GM23338 (cell line): ENCODE data around the gene IPCEF1. TPM values are rescaled to one million over a fixed set of nuclear protein-coding genes. Genes with fewer than 3 reads are reported as not detected.

Experiments
- ATAC-seq: fragments of 200-7000 bp; cut with Tn5 transposase; 3 replicates; pipeline ENCODE4 v1.9.1; 2020
- DNase-seq: peaks from one replicate; pipeline ENCODE4 v3.0.0-alpha.2; 2015; ENCODE audit warnings: low spot score
- H2AFZ ChIP-seq: fragments of 200-600 bp; sonication (generic); 2 replicates; pipeline ENCODE4 v1.8.0; 2016; ENCODE audit warnings: antibody characterized with exemption, mild to moderate bottlenecking, moderate library complexity
- H3F3A ChIP-seq: fragments of 200-600 bp; sonication (generic); replicated peaks from 2 replicates; pipeline ENCODE4 v1.8.0; 2017; ENCODE audit warnings: antibody characterized with exemption, mixed run types, low read depth
- H3K27ac ChIP-seq: fragments of 200-600 bp; sonication (generic); 2 replicates; pipeline ENCODE4 v1.6.1; 2016; ENCODE audit warnings: low read depth
- H3K27me3 ChIP-seq: fragments of 200-600 bp; sonication (generic); 2 replicates; pipeline ENCODE4 v1.8.0; 2016; ENCODE audit warnings: mild to moderate bottlenecking, mixed run types, moderate library complexity; ENCODE audit not compliant: insufficient read depth
- H3K36me3 ChIP-seq: fragments of 200-600 bp; sonication (generic); 2 replicates; pipeline ENCODE4 v1.8.0; 2016; ENCODE audit warnings: mild to moderate bottlenecking; ENCODE audit not compliant: insufficient read depth
- H3K4me1 ChIP-seq: fragments of 200-600 bp; sonication (generic); 2 replicates; pipeline ENCODE4 v1.8.0; 2016; ENCODE audit warnings: mild to moderate bottlenecking, moderate library complexity; ENCODE audit not compliant: insufficient read depth
- H3K4me2 ChIP-seq: fragments of 200-600 bp; sonication (generic); 2 replicates; pipeline ENCODE4 v1.7.1; 2017; ENCODE audit warnings: mixed run types
- H3K4me3 ChIP-seq: fragments of 200-600 bp; sonication (generic); 2 replicates; pipeline ENCODE4 v1.6.1; 2016; ENCODE audit warnings: mixed run types
- H3K79me2 ChIP-seq: fragments of 200-600 bp; sonication (generic); replicated peaks from 2 replicates; pipeline ENCODE4 v1.8.0; 2017; ENCODE audit warnings: mild to moderate bottlenecking; ENCODE audit not compliant: insufficient read depth
- H3K9me2 ChIP-seq: fragments of 200-600 bp; sonication (generic); 2 replicates; pipeline ENCODE4 v1.8.0; 2017; ENCODE audit not compliant: insufficient read depth
- H4K20me1 ChIP-seq: fragments of 200-600 bp; sonication (generic); replicated peaks from 2 replicates; pipeline ENCODE4 v1.8.0; 2017; ENCODE audit warnings: mild to moderate bottlenecking; ENCODE audit not compliant: insufficient read depth
- H3K27ac Mint-ChIP-seq: 2 replicates; pipeline ENCODE4 v1.8.0; 2020; ENCODE audit warnings: inconsistent platforms, mild to moderate bottlenecking, moderate library complexity, mixed read lengths
- H3K27me3 Mint-ChIP-seq: 3 replicates; pipeline ENCODE4 v1.8.0; 2022; ENCODE audit warnings: low read depth, mild to moderate bottlenecking, moderate library complexity, mixed read lengths, inconsistent platforms; ENCODE audit not compliant: insufficient read depth, poor library complexity
- H3K36me3 Mint-ChIP-seq: 3 replicates; pipeline ENCODE4 v1.8.0; 2021; ENCODE audit warnings: low read depth, mild to moderate bottlenecking, inconsistent platforms, moderate library complexity, mixed read lengths
- H3K4me1 Mint-ChIP-seq: 3 replicates; pipeline ENCODE4 v1.8.0; 2020; ENCODE audit warnings: mild to moderate bottlenecking, inconsistent platforms, mixed read lengths
- H3K4me3 Mint-ChIP-seq: 3 replicates; pipeline ENCODE4 v1.8.0; 2021; ENCODE audit warnings: moderate library complexity, mild to moderate bottlenecking, inconsistent platforms, mixed read lengths
- H3K9me3 Mint-ChIP-seq: 3 replicates; pipeline ENCODE4 v1.8.0; 2020; ENCODE audit warnings: moderate library complexity, mild to moderate bottlenecking, inconsistent platforms, mixed read lengths
- CREB1 ChIP-seq: fragments of 250-450 bp; sonication (Bioruptor Pico); IDR thresholded peaks from 2 replicates; pipeline ENCODE4 v1.5.0; 2020; ENCODE audit warnings: low read depth, mild to moderate bottlenecking, moderate library complexity
- EZH2 ChIP-seq: fragments of 200-600 bp; sonication (generic); IDR thresholded peaks from one replicate; pipeline ENCODE4 v1.8.0; 2017; ENCODE audit warnings: antibody characterized with exemption, mild to moderate bottlenecking, low read depth; ENCODE audit not compliant: unreplicated experiment
- EZH2phosphoT487 ChIP-seq: fragments of 200-600 bp; sonication (generic); IDR thresholded peaks from one replicate; pipeline ENCODE4 v1.8.1; 2018; ENCODE audit warnings: antibody characterized with exemption; ENCODE audit not compliant: unreplicated experiment
- JUNB ChIP-seq: IDR thresholded peaks from one replicate; pipeline ENCODE4 v1.6.1; 2016; ENCODE audit warnings: antibody characterized with exemption; ENCODE audit not compliant: unreplicated experiment
- NANOG ChIP-seq: IDR thresholded peaks from 2 replicates; pipeline ENCODE4 v1.6.1; 2016; ENCODE audit warnings: antibody characterized with exemption, borderline replicate concordance
- POLR2AphosphoS5 ChIP-seq: IDR thresholded peaks from 2 replicates; pipeline ENCODE4 v1.6.1; 2016; ENCODE audit warnings: antibody characterized with exemption, low read depth
- STAT1 ChIP-seq: IDR thresholded peaks from one replicate; pipeline ENCODE4 v1.6.1; 2016; ENCODE audit warnings: antibody characterized with exemption; ENCODE audit not compliant: unreplicated experiment
- ZNF114 ChIP-seq: fragments of 250-450 bp; sonication (Bioruptor Pico); IDR thresholded peaks from 2 replicates; pipeline ENCODE4 v1.5.0; 2020; ENCODE audit warnings: mild to moderate bottlenecking, moderate library complexity
- ZNF331 ChIP-seq: fragments of 250-450 bp; sonication (Bioruptor Pico); IDR thresholded peaks from 2 replicates; pipeline ENCODE4 v1.5.0; 2020; ENCODE audit warnings: low read depth, mild to moderate bottlenecking, moderate library complexity
- polyA plus RNA-seq: library from polyadenylated mRNA; unstranded; fragments of >200 nt; fragmentation: Nextera tagmentation; extraction: Ambion mirVana; gene quantifications from 2 replicates; pipeline ENCODE4 v1.2.1, GENCODE V29; 2016
- total RNA-seq: library from RNA; depleted of rRNA; stranded (reverse); fragments of >200 nt; shearing (Covaris generic); gene quantifications from 2 replicates; pipeline ENCODE4 v1.2.3, GENCODE V29; 2014
- TF ChIP-seq, protein P1 (sequence below): IDR thresholded peaks from 2 replicates; pipeline ENCODE4 v1.6.1; 2016; ENCODE audit warnings: antibody characterized with exemption
- TF ChIP-seq, protein P2 (sequence below): IDR thresholded peaks from one replicate; pipeline ENCODE4 v1.6.1; 2018; ENCODE audit warnings: antibody characterized with exemption; ENCODE audit not compliant: unreplicated experiment
- TF ChIP-seq, protein P3 (sequence below), 2 experiments: fragments of 200-600 bp in 1 of 2; sonication (generic) in 1 of 2; conservative IDR thresholded peaks; 2 replicates each; pipeline versions ENCODE4 v1.5.1 to v1.6.1; 2016 to 2017; ENCODE audit warnings: antibody characterized with exemption in 2 of 2, low read depth in 2 of 2, mild to moderate bottlenecking in 2 of 2, moderate library complexity in 1 of 2
- TF ChIP-seq, protein P4 (sequence below): fragments of 250-450 bp; sonication (Bioruptor Pico); IDR thresholded peaks from 2 replicates; pipeline ENCODE4 v1.5.0; 2020; ENCODE audit warnings: mild to moderate bottlenecking, moderate library complexity

IPCEF1 gene
- total and polyA plus RNA-seq, 2 experiments from 2014 or later = 0.15 to 1.8 TPM

DNA sequence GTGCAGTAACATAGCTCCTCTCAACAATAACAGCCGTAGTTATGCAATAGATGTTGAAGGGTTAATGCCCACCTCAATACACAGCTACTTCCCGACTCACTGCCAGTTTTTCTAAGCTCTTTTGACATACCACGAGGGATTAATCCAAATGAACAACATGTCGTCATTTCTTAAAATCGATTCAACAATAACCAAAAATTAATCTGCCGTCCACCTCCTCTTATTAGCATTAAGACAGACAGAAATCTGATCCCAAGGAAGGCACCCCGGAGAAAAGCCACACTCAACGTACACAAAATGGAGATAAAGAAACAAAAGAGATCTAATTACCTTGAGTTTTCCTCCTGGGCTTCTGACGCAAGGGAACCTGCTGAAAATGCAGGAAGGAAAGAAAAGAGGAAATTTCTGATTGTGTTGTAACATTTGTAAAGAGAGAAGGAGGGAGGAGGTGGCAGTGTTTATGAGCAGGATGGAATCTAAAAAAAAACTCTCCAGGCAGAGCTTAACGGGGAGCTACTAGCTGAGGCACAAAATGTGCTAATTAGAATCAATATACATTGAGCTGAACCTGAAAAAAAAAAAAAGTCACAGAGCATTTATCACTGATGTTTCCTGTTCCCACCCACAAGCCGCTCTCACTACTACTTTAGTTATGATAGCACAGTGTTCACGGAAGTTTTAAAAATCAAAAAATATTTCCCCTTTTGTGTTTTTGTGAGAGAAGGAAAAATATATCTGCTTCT is 109.3 kb downstream of the IPCEF1 start:
- TF ChIP-seq CREB1 (CRISPR knock-in tag) (no peak), ZNF331 (CRISPR knock-in tag) (no peak), NANOG (no peak), EZH2phosphoT487 (no peak), ZNF114 (CRISPR knock-in tag) (no peak), POLR2AphosphoS5 (no peak), STAT1 (no peak), EZH2 (no peak), JUNB (no peak)
- TF ChIP-seq, protein P1, sequence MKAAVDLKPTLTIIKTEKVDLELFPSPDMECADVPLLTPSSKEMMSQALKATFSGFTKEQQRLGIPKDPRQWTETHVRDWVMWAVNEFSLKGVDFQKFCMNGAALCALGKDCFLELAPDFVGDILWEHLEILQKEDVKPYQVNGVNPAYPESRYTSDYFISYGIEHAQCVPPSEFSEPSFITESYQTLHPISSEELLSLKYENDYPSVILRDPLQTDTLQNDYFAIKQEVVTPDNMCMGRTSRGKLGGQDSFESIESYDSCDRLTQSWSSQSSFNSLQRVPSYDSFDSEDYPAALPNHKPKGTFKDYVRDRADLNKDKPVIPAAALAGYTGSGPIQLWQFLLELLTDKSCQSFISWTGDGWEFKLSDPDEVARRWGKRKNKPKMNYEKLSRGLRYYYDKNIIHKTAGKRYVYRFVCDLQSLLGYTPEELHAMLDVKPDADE = no peak
- TF ChIP-seq, protein P2, sequence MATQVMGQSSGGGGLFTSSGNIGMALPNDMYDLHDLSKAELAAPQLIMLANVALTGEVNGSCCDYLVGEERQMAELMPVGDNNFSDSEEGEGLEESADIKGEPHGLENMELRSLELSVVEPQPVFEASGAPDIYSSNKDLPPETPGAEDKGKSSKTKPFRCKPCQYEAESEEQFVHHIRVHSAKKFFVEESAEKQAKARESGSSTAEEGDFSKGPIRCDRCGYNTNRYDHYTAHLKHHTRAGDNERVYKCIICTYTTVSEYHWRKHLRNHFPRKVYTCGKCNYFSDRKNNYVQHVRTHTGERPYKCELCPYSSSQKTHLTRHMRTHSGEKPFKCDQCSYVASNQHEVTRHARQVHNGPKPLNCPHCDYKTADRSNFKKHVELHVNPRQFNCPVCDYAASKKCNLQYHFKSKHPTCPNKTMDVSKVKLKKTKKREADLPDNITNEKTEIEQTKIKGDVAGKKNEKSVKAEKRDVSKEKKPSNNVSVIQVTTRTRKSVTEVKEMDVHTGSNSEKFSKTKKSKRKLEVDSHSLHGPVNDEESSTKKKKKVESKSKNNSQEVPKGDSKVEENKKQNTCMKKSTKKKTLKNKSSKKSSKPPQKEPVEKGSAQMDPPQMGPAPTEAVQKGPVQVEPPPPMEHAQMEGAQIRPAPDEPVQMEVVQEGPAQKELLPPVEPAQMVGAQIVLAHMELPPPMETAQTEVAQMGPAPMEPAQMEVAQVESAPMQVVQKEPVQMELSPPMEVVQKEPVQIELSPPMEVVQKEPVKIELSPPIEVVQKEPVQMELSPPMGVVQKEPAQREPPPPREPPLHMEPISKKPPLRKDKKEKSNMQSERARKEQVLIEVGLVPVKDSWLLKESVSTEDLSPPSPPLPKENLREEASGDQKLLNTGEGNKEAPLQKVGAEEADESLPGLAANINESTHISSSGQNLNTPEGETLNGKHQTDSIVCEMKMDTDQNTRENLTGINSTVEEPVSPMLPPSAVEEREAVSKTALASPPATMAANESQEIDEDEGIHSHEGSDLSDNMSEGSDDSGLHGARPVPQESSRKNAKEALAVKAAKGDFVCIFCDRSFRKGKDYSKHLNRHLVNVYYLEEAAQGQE = no peak
- TF ChIP-seq, protein P3, sequence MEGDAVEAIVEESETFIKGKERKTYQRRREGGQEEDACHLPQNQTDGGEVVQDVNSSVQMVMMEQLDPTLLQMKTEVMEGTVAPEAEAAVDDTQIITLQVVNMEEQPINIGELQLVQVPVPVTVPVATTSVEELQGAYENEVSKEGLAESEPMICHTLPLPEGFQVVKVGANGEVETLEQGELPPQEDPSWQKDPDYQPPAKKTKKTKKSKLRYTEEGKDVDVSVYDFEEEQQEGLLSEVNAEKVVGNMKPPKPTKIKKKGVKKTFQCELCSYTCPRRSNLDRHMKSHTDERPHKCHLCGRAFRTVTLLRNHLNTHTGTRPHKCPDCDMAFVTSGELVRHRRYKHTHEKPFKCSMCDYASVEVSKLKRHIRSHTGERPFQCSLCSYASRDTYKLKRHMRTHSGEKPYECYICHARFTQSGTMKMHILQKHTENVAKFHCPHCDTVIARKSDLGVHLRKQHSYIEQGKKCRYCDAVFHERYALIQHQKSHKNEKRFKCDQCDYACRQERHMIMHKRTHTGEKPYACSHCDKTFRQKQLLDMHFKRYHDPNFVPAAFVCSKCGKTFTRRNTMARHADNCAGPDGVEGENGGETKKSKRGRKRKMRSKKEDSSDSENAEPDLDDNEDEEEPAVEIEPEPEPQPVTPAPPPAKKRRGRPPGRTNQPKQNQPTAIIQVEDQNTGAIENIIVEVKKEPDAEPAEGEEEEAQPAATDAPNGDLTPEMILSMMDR (conservative IDR thresholded peaks at IDR 0.05; ENCODE audit: low read depth in 2 of 2) = no peak
- TF ChIP-seq, protein P4, sequence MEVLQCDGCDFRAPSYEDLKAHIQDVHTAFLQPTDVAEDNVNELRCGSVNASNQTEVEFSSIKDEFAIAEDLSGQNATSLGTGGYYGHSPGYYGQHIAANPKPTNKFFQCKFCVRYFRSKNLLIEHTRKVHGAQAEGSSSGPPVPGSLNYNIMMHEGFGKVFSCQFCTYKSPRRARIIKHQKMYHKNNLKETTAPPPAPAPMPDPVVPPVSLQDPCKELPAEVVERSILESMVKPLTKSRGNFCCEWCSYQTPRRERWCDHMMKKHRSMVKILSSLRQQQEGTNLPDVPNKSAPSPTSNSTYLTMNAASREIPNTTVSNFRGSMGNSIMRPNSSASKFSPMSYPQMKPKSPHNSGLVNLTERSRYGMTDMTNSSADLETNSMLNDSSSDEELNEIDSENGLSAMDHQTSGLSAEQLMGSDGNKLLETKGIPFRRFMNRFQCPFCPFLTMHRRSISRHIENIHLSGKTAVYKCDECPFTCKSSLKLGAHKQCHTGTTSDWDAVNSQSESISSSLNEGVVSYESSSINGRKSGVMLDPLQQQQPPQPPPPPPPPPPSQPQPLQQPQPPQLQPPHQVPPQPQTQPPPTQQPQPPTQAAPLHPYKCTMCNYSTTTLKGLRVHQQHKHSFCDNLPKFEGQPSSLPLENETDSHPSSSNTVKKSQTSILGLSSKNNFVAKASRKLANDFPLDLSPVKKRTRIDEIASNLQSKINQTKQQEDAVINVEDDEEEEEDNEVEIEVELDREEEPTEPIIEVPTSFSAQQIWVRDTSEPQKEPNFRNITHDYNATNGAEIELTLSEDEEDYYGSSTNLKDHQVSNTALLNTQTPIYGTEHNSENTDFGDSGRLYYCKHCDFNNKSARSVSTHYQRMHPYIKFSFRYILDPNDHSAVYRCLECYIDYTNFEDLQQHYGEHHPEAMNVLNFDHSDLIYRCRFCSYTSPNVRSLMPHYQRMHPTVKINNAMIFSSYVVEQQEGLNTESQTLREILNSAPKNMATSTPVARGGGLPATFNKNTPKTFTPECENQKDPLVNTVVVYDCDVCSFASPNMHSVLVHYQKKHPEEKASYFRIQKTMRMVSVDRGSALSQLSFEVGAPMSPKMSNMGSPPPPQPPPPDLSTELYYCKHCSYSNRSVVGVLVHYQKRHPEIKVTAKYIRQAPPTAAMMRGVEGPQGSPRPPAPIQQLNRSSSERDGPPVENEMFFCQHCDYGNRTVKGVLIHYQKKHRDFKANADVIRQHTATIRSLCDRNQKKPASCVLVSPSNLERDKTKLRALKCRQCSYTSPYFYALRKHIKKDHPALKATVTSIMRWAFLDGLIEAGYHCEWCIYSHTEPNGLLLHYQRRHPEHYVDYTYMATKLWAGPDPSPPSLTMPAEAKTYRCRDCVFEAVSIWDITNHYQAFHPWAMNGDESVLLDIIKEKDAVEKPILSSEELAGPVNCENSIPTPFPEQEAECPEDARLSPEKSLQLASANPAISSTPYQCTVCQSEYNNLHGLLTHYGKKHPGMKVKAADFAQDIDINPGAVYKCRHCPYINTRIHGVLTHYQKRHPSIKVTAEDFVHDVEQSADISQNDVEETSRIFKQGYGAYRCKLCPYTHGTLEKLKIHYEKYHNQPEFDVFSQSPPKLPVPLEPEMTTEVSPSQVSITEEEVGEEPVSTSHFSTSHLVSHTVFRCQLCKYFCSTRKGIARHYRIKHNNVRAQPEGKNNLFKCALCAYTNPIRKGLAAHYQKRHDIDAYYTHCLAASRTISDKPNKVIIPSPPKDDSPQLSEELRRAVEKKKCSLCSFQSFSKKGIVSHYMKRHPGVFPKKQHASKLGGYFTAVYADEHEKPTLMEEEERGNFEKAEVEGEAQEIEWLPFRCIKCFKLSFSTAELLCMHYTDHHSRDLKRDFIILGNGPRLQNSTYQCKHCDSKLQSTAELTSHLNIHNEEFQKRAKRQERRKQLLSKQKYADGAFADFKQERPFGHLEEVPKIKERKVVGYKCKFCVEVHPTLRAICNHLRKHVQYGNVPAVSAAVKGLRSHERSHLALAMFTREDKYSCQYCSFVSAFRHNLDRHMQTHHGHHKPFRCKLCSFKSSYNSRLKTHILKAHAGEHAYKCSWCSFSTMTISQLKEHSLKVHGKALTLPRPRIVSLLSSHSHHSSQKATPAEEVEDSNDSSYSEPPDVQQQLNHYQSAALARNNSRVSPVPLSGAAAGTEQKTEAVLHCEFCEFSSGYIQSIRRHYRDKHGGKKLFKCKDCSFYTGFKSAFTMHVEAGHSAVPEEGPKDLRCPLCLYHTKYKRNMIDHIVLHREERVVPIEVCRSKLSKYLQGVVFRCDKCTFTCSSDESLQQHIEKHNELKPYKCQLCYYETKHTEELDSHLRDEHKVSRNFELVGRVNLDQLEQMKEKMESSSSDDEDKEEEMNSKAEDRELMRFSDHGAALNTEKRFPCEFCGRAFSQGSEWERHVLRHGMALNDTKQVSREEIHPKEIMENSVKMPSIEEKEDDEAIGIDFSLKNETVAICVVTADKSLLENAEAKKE (CRISPR knock-in tag) = no peak
- peaks cover 36% of the 10 kb centered on the region for H3K4me1 ChIP-seq
- H3K9me3 Mint-ChIP-seq = no peaks in the 10 kb centered on the region
- peak overlapping the region; percentile 72 for H3K4me3 Mint-ChIP-seq
- peak overlapping the region; percentile 97 for H3K27ac Mint-ChIP-seq
- H3K79me2 ChIP-seq = no peaks in the 10 kb centered on the region
- no peaks in the 10 kb centered on the region for H3K36me3 ChIP-seq
- DNase-seq (peak; percentile 56), ATAC-seq (peak; percentile 51)
- no peaks in the 10 kb centered on the region for H4K20me1 ChIP-seq
- no peaks in the 10 kb centered on the region for H3K27me3 Mint-ChIP-seq
- H3K4me3 ChIP-seq = peak overlapping the region; percentile 29
- H3F3A ChIP-seq = no peaks in the 10 kb centered on the region
- H3K4me2 ChIP-seq = peak overlapping the region; percentile 67
- no peaks in the 10 kb centered on the region for H3K27me3 ChIP-seq
- H3K9me2 ChIP-seq = no peaks in the 10 kb centered on the region
- peak overlapping the region; percentile 82 for H3K27ac ChIP-seq
- H3K36me3 Mint-ChIP-seq = no peaks in the 10 kb centered on the region
- H2AFZ ChIP-seq = peak overlapping the region; percentile 43; the same call in 1 of the 2 replicates
- peaks cover 61% of the 10 kb centered on the region for H3K4me1 Mint-ChIP-seq
